ENCODE measurements around the gene MBIP.
"Not testable (repeated sequence)": the region's sequence is repeated elsewhere in the genome, so short reads cannot be mapped to it uniquely, and the experiment has no call there.

The MBIP gene

GRCh38 chr14:36320200-36320896 lies at the start of gene MBIP:
TSS of gene MBIP (minus strand) at chr14:36320637. CDS start at chr14:36320588, 49 bp downstream.
- DNase-seq: peak; percentile 91 to 93

- no peak for DNase-seq
Observed at GRCh38 chr14:36367985-36368774, 47.7 kb upstream of the MBIP start.

GRCh38 chr14:36365766-36366165 lies 45.3 kb upstream of the MBIP start:
- no peak for DNase-seq

- no peak for DNase-seq
Observed at GRCh38 chr14:36363704-36364103, 43.3 kb upstream of the MBIP start.

- no peak for DNase-seq
Observed at GRCh38 chr14:36362648-36363047, 42.2 kb upstream of the MBIP start.

GRCh38 chr14:36361210-36361853 lies 40.9 kb upstream of the MBIP start:
- DNase-seq: no peak

- DNase-seq: no peak
Observed at GRCh38 chr14:36356862-36357261, 36.4 kb upstream of the MBIP start.

GRCh38 chr14:36346052-36346451 lies 25.6 kb upstream of the MBIP start:
- DNase-seq: no peak

- DNase-seq: no peak
Observed at GRCh38 chr14:36344211-36344610, 23.8 kb upstream of the MBIP start.

- not testable (repeated sequence) for DNase-seq
Observed at GRCh38 chr14:36341811-36342210, 21.4 kb upstream of the MBIP start.

GRCh38 chr14:36340276-36340890 lies 19.9 kb upstream of the MBIP start:
- DNase-seq: no peak

- DNase-seq: no peak
Observed at GRCh38 chr14:36339816-36340215, 19.4 kb upstream of the MBIP start.

GRCh38 chr14:36333119-36333518 lies 12.7 kb upstream of the MBIP start:
- DNase-seq: no peak

- not testable (repeated sequence) for DNase-seq
Observed at GRCh38 chr14:36327573-36327972, 7.1 kb upstream of the MBIP start.

GRCh38 chr14:36325853-36326252 lies 5.4 kb upstream of the MBIP start:
- DNase-seq: no peak

- DNase-seq: no peak
Observed at GRCh38 chr14:36324897-36325296, 4.5 kb upstream of the MBIP start.

- DNase-seq: no peak
Observed at GRCh38 chr14:36320897-36321381, 502 bp upstream of the MBIP start.

- no peak for DNase-seq
Observed at GRCh38 chr14:36319899-36320199, 588 bp downstream of the MBIP start.

GRCh38 chr14:36317650-36318049 lies 2.8 kb downstream of the MBIP start:
- no peak for DNase-seq

- DNase-seq: no peak
Observed at GRCh38 chr14:36316131-36316530, 4.3 kb downstream of the MBIP start.

GRCh38 chr14:36315159-36315853 lies 5.1 kb downstream of the MBIP start:
- peak; percentile 11 to 42 for DNase-seq

GRCh38 chr14:36313898-36314297 lies 6.5 kb downstream of the MBIP start:
- no peak for DNase-seq

- DNase-seq: no peak
Observed at GRCh38 chr14:36313206-36313605, 7.2 kb downstream of the MBIP start.

Data from activated CD4-positive, alpha-beta T cell treated with anti-CD3 and anti-CD28 coated beads, Interleukin-2, amount 50 U/mL, for 48 hours (primary cell).